Breast epithelium (tissue), 3 donors: ENCODE measurements around the gene RERE.

Source experiments
- CTCF ChIP-seq, 3 donors: fragments of 450-650 bp; IDR thresholded peaks; one replicate each; pipeline ENCODE4 v1.5.1; 2016 to 2017; ENCODE audit warnings: antibody characterized with exemption in 3 of 3, mild to moderate bottlenecking in 3 of 3, moderate library complexity in 3 of 3
- POLR2A ChIP-seq: fragments of 450-650 bp; IDR thresholded peaks from one replicate; pipeline ENCODE4 v1.6.1; 2016; ENCODE audit warnings: antibody characterized with exemption, mild to moderate bottlenecking, moderate library complexity
- POLR2AphosphoS5 ChIP-seq, 3 donors: sonication (generic); formaldehyde crosslinking; IDR thresholded peaks; one replicate each; pipeline ENCODE4 v1.6.1; 2017; ENCODE audit warnings: antibody characterized with exemption in 3 of 3

DNA sequence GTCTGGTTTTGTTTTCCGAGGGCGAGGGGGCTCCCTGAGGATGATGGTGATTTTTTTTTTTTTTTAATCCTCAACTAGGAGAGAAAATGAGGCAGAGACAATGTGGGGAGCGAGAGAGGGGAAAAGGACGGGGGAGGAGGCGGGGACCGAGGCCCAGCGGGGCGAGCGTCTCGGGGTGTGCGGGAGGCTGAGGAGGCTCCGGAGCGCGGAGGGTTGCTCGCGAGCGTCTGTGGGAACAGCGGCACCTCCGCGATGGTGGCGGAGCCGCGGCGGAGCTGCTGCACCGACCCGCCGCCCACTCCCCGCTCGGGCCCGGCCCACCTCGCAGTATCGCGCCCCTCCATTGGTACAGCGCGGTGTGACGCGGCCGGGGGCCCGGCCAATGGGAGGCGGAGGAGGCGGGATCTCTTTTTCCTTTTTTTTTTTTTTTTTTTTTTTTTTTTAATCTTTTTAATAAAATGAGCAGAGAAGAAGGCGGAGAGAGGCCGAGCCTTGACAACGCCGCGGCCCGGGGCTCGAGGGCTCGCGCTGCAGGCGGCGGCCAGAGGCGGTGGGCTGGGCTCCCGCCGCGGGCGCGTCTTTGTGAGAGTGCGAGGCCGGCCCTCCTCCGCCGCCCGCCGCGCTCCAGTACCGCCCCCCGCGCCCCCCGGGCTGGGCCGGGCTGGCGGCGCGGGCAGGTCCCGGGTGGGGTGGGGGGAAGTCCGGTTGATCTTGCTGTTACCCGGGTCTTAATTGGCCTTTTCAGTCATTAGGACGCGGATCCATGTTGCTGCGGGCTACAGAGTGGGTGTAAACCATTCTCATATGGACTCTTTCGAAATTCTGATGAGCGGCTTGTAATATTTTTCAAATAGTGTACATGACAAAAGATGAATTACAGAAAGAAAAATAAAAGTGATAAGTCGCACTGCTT lies at the start of gene RERE:
- TF ChIP-seq CTCF (IDR thresholded peaks at IDR 0.05) (peak in 2 of 3 donors; percentile 24 to 34), POLR2A (peak; percentile 93), POLR2AphosphoS5 (IDR thresholded peaks at IDR 0.05) (peak; percentile 81 to 97 (median 92))
